Retina (tissue), 1 donor: ENCODE results near the gene NOL8.

Experiments
- DNase-seq: peaks from one replicate; pipeline ENCODE4 v3.0.0-alpha.2; 2016

Gene NOL8

DNA sequence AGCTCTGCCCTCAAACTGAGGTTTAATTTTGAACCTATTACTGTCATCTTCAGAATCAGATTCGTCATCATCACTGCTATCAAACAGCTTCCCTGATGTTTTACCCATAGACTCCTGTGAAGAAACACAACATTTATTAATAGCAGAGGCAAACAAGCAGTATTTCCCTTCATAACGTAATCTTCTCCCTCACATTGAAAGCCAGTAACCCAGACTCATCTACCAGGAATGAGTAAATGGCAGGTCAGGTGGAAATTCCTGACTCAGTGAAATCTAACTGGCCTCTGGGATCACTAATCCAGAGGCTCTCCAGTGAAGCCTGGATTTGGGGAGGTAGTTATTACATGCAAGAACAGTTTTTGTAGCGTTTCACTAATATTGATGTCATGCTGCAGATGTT, 14.6 kb downstream of the NOL8 start:
- DNase-seq = no peak

DNA sequence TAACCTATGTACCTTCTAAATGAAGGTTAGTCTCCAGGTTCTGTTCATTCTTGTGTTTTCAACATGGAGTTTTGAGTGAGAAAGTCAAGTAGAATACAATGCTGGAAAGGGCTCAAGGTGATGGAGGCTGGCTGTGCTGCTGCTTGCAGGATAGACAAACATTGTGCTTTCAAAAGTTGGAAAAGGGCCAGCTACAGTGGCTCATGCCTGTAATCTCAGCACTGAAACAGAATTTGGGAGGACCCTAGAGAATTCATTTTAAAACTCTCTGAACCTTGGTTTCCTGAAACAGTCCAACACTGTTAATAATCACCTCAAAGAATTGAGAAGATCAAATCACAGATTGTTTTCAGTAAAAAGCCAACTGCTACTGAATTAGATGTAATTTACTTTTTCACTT, 16.3 kb downstream of the NOL8 start:
- DNase-seq = no peak

DNA sequence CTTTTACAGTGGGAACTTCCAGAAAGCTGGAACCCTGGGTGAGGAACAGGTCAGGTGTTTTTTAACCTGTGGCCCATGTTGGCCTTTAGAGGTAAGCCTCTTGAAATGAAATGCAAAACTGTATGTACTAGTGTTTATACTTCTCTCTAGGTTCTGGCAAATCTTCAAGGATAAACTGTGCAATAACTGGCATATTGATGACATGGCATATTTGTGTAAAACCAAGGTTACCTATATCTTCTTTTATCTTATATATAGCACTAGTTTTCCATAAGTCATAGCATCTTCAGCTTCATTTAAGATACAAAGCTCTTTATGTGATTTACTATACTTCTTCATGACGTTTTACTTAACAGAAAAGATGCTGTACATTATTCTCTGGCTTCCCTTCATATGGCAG, 24.2 kb downstream of the NOL8 start:
- no peak for DNase-seq

DNA sequence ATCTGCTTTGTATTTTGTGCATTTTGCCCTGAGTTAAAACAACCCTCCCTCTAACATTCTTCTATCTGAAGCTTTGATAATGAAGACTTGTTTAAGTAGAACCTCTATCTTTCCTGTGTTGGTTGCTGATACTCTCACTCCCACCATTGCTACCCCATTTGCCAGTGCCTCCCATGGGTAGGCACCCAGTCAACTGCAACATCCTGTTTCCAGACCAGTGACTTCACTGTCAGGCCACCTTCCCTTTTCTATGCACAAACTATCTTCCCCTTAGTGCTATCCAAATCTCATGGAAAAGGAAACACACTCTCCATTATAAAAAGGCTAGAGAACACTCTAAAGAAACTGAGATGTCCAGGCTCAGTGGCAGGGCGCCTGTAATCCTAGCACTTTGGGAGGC, 26.0 kb downstream of the NOL8 start:
- no peak for DNase-seq

DNA sequence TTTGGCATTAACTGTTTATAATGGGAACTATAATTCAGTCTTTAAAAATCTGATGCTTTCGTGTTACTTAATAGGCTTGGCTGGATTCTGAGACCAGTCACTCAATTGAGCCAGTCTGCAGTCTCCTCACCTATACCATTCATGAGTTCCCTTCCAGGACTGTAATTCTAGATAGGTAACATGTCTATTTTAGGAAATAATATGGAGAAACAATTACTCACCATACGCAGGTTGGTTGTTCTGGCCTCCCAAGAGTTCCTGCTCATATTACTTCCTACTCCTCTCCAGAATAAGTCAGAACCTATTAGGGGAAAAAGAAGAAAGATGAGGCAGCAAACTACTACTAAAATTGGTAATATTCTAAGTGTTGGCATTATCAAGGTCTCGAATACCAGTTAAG, 27.1 kb downstream of the NOL8 start:
- no peak for DNase-seq

DNA sequence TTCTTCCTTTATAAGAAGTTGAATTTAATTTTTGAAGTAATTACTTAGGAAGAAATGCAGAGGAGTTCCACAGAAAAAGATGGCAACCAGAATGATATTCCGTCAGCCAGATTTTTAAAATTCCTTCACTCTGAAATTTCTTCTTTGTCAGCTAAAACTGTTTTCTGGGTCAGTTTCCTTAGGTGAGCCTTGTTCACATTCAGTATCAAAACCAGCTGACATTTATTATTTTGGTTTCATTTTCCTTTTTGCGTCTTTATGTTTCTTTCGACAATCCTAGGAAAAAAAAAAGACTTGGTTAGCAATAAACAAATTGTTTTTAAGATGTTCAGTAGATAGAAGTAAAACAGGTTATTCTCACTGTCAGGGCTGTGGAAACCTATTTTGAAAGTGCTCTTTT, 27.5 kb downstream of the NOL8 start:
- no peak for DNase-seq

DNA sequence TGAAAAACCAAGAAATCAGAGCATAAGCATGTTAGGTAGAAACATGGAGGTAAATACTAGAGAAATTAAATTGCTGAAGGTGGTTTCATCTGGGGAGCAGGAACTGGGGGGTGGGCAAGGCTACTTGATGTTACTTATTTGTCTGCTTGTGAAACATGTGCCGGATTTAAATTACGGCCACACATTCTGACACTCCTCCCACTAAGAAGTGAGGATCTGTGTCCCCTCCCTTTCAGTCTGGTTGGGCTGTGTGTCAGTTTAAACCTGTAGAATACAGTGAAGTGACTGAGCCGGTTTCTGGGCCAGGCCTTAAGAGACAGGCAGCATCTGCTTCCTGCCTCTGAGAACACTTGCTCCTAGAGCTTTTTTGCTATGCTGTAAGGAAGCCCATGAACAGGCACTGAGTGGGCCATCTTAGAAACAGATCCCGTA, 29.3 kb downstream of the NOL8 start:
- no peak for DNase-seq

DNA sequence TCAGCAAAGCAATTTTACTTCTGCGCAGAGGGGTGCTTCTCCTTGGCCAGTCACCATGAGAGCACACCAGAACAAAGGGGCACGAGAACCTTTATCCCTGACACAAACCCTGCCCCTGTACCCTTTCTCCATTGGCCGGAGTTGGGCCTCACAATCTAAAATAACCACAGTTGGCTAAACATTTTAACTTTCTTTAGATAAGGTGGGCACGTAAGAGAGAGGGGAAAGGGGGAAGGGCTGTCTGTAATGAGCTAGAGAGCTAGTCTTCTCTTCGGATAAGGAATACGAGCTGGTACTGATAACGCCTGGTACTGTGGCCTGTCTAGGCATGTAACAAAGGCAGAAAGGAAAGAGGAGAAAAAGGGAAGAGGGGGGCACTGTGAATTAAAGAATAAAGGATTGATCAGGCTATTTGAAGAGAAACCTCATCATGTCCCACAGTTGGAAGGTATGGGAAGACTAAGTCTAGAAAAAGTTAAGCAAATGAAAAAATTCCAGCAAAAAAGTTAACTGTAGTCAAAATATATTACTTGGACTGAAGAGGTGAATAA, 29.8 kb downstream of the NOL8 start:
- DNase-seq = no peak

DNA sequence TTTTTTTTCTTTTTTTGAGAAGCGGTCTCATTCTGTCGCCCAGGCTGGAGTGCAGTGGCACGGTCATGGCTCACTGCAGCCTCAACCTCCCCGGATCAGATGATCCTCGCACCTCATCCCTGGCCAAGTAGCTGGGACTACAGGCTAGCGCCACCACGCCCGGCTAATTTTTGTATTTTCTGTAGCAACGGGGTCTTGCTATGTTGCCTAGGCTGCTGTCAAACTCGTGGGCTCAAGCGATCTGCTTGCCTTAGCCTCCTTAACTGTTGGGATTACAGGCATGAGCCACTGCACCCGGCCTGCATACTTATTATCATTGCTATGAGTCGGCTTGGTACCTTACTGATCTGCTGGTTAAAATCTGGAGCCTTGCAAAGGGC, 30.9 kb downstream of the NOL8 start:
- DNase-seq = no peak

DNA sequence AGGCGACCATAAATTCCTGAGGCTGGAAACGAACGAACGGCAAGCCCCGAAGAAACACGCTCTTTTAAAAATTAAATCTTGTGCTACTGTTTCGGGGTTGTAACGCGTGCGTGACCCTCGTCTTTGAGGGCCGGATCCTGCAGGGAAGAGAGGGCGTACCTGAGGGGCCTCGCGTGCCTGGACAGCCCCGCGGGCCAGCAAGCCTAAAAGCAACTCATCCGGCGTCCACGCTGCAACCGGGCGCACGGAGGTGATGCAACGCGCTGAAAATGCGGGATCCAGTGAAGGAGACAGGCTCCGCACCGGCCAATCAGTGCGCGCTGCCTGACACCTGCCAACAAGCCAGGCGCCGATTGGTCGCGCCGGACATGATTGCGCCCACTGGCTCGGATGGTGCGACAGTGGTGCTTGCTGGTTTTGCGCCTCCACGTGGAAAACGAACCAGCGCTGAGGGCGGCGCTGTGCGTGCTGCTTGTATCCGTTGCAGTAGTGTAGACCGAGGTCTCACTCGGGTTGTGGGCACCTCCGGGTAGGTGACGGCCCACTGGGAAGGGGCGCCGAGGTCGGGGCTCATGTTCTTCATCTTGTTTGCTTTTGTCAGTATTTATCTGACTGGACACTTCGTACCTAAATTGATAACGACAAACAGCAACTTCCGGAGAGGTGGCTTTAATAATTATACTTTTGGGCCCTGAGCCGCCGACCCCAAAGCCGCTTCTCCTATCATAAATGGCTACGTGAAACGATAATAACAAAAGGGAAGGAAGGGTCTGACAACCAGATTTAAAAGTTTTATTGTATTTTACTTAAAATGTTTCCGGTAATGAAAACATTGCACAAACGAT, 31.5 kb downstream of the NOL8 start, which contains the start of gene IARS1:
IARS1 (minus strand) TSS at position 246 of the 845 bp plus-strand sequence. CDS start 4,278 bp downstream, outside the sequence.
- DNase-seq = peak; percentile 100

DNA sequence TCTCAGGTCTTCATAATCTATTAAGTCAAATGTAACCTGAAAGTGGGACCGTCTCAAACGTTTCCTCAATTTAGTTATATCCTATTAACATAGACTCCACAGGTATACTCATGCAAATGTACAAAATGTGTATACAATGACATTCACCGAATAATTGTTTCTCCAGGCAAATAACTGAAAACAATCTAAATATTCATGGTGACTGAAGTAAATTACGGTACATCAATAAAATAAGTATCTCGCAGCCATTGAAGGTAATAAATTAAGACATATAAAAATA, 32.1 kb downstream of the NOL8 start:
- no peak for DNase-seq

DNA sequence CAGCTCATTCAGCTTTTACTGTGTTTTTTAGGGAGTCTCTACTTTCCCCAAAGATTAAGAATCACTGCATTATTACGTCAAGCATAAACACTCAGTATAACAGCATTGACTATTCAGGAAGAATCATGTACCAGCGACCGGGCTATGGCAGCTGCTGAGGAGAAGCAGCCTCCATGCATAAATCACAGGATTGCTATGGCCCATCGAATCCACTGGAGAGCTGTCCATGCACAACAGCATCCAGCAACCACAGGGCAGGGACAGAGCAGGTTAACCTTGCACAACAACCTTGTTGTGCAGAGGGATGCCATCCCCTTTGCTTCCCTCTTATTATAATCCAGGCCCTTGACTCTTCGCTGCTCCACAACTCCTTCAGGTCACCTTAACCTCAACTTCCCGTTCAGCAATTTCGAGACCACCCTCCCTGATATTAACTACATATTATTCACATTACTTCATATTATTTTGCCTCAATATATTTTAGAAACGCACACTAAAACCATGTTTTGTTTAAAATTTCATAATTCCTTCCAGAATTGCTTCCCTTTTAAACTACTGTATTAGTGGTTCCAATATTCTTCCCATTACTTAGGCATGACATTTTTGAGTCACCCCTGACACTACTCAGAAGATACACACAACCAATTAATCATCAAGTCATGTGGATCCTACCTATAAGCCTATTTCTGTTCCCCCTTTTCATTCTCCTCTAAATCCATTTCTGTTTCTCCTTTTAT, 32.6 kb downstream of the NOL8 start:
- DNase-seq = no peak

DNA sequence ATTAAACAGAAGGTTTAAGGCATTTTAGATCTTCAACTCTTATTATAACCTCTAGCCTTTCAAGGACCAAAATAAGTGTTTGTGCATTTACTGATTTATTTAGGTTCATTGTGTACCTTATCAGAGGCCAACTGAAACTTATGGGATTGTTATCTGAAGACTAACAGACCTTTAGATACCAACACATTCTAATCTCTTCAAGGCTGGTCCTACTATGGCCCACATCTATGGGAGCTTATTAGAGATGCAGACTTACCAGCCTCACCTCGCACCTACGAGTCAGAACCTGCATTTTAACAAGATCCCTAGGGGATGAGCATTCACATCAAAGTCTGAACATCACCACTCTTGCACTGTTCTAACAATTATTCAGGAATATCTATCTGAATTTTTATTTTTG, 33.6 kb downstream of the NOL8 start:
- no peak for DNase-seq

DNA sequence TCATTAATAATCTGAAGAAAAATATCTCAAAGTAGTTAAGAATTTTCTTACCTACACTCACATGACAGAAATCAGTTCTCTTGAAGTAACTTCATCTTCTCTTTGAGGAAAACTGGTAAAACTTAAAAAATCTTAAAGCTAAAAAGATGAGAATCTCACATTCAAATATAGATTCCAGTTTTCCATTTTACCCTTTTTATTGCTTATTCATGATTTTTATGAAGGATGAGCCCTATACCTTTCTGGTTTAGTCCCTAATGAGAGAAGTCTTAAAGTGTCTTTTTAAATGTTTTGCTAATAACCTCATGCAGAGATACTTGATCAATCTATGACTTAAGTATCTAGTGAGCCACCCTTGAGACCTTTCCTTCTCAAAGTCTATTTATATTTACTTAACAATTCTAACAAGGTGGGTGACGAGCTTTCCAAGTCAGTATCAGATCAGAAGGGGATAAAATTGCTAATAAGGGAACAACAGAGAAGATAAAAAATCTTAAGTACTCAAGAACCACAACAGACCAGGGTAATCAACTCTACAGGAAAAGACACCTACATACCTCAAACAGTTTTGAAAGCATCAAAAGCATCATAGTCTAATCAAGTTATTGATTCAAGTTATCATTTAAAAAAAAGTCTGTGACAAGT, 34.2 kb downstream of the NOL8 start:
- DNase-seq = no peak

DNA sequence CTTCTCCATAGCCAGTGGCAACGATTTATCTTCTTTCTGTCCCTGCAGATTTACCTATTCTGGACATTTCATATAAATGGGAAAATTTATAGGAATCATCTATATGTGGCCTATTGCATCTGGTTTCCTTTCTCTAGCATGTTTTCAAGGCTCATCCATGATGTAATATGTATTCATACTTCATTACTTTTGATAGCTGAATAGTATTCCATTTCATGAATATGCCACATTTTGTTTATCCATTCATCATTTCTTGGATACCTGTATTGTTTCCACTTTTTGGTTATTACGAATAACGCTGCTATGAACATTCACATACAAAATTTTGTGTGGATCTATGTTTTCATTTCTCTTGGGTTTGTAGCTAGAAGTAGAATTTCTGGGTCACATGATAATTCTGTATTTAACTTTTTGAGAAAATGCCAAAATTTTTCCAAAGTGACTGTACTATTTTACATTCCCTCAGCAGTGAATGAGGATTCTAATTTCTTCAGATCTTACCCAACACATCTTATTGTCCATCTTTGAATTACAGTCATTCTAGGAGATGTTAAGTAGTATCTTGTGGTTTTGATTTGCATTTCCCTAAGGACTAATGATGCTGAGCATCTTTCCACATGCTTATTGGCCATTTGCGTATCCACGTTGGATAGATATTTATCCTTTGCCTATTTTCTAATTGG, 35.3 kb downstream of the NOL8 start:
- no peak for DNase-seq

DNA sequence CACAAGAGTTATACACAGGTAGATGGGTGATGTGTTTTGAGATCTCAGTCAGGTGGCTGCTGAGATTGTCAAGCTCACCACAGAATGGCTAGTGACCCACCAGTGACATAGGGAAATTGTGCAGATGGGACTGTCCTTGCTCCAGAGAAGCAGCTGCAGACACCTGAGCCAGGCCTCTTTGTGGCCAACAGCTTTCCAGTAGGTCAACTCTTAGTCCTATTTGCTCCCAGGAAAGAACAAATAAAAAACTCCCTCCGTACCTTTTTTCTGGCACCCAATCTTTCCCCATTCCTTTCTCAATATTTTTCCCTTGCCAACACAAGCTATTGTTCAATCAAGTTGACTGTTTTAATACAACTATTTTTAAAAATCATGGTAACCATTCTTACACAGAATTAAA, 45.8 kb downstream of the NOL8 start:
- DNase-seq = no peak

DNA sequence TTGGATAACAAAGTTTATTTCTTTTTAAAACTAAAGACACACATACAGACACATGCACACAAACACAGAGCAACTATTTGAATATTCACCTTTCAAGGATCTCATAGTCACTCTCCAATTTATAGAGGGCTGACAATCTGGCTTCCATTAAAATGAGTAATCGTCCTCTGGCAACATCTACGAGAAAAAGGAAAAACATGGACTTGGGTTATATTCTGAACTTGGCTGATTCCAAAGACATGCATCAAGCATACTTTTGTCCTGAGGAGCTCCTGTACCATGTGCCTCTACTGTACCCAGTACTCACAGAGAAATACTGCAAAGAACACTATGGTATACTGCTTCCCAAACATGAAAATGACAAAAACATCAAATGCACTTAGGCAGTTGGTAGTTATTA, 47.0 kb downstream of the NOL8 start:
- no peak for DNase-seq

DNA sequence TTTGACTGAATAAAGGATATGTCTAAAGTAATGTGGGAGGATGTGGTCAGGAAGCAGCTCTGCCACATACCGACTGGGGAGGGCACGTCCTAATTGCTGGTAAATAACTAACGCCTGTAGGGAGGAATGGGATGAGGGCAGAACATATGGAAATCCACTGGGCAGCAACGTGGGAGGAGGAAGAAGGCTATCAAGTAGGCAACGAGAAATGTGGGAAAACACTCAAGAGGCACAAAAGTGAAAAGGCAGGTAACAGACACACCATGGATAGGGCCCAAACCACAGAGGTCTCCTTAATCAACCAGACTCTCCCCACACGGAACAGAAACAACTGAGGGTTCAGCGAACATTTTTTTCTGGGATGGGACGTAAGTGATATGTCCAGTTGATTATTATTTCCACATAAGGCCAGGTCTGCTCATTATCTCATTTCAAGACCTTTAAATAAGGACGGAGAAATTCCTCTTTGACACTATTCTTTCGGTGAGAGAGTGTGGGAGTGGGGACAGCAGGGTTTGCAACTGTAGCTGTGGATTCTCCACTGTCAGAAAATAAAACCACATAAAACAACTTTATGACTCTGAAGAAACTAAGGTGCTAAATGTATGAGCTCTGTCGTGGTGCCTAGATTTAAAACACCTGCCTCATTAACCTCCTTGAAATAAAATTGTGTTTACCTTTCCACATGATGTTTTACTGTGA, 48.7 kb downstream of the NOL8 start:
- DNase-seq = no peak

DNA sequence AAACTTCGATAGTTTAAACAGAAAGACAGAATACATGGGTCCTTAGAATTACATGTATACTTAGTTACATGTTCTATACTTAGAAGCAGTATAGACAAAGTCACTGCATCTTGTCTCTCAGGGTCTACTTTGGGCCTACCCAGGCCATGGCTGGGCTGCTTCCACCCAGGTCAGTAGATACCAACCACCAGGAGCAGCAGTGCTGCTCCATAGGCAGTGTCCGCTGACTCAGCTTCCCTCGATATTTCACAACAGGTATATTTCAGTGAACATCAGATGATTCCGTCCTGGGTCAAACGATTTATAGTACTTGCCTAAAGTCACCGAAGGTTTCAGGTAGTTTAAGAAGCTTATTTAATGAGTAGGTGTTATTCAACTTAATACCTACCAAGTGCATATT, 49.6 kb downstream of the NOL8 start:
- no peak for DNase-seq

DNA sequence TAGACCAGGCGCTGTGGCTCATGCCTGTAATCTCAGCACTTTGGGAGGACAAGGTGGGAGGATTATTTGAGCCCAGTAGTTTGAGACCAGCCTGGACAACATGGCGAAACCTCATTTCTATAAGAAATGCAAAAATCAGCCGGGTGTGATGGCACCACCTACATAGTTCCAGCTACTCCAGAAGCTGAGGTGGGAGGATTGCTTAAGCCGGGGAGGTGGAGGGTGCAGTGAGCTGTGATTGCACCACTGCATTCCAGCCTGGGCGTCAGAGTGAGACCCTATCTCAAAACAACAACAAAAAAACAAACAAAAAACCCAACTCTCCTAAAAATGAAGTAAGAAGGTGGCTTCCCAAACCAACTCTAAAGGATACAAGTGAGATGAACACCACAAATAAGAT, 54.6 kb downstream of the NOL8 start:
- no peak for DNase-seq

DNA sequence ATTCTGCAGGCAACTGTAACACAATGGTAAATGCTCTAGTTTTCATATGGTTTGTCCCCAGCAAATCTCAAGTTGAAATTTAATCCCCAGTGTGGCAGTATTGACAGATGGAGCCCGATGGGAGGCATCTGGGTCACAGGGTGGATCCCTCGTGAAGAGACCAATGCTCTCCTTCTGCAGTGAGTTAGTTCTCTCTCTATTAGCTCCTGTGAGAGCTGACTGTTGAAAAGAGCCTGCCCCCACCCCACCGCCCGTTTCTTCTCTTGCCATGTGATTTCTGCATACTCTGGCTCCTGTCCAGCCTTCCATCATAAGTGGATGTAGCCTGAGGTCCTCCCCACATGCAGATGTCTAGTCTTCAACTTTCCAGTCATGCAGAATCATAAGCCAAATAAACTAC, 58.7 kb downstream of the NOL8 start:
- peak; percentile 9 for DNase-seq

DNA sequence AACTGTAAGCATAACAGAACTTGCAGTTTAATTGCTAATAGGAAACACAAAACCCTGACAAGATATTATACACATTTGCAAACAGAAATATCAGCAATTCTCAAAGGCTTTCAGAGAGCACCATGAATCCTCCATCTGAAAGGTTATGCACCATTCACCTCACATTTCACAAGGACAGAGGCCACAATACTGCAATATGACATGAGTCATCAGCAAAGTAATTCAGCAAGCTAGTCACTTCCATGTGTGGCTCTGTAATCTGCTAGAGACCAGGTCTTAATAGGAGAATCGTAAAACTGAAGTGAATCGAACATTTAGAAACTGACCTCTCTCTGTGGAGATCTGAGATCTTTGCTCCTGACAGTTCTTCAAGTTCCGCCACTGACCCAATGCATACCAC, 60.0 kb downstream of the NOL8 start:
- DNase-seq = no peak

DNA sequence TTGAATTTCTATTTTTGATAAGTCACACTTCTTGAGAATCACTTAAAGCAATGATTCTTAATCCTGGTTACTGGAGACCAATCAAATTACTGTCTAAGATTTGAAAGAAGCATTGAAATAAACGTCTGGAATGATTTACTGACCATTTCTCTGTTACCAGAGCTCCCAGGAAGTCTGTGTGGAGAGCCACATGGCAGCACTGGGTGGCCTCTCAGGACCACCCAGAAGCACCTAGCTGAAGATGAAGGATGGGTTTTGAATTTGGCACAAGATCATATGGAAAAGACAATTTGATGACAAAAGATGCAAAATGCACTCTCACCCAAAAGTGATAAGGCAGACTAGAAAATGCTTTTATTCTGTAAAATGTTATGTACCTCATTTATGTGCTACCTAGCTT, 62.0 kb downstream of the NOL8 start:
- DNase-seq = no peak
